ENCODE results near the gene DDX19B.

Gene DDX19B

GRCh38 chr16:70380919-70381603 is 82.1 kb downstream of the DDX19B start (continued):
- peak; percentile 71 for TF ChIP-seq ZBTB11 (tag by site-specific recombination; conservative IDR thresholded peaks at IDR 0.05; ENCODE audit: low read depth)
- TF ChIP-seq ZNF23 (tag by site-specific recombination; IDR thresholded peaks at IDR 0.05; ENCODE audit: borderline replicate concordance) = no peak
- peak; percentile 92 for TF ChIP-seq KLF1 (tag by site-specific recombination; IDR thresholded peaks at IDR 0.05)
- TF ChIP-seq GLIS1 (tag by site-specific recombination; IDR thresholded peaks at IDR 0.05) = 0 out of 2 replicates have a peak, but pooled peaks have one; percentile 39
- TF ChIP-seq KLF8 (tag by site-specific recombination; IDR thresholded peaks at IDR 0.05) = peak; percentile 12; the same call in 1 of the 2 replicates

- ChIA-PET CTCF (interaction anchor here (1.0 to 1.3 kb wide), 3 partner anchors 12 to 143 kb away, joined by 3 to 4 read pairs (median 3); no protein-coding TSS in a partner anchor), POLR2A (interaction anchor here (0.6 to 3.7 kb wide), 28 partner anchors 10 to 288 kb away, joined by 3 to 42 read pairs (median 6); partner anchors contain the start of genes AARS1, COG4, DDX19A and FCSK)
- peak overlapping the region; percentile 49; the same call in 1 of the 2 replicates for H3K27ac ChIP-seq (ENCODE audit: extremely low read depth, low read depth, low read length)
- H3K4me3 ChIP-seq (ENCODE audit: low read depth, low read length) = peak overlapping the region; percentile 41
- H3K9me3 ChIP-seq (ENCODE audit: control insufficient read depth, insufficient read depth, low read depth, low read length) = no peaks in the 10 kb centered on the region
- H3K36me3 ChIP-seq (ENCODE audit: control insufficient read depth in 2 of 2, insufficient read depth in 1 of 2, low read length in 2 of 2) = peaks cover 17 to 22% of the 10 kb centered on the region in 2 experiments; a peak in 2 of 3 replicates
- peaks cover 3% of the 10 kb centered on the region; the same call in 1 of the 2 replicates for H3K4me1 ChIP-seq (ENCODE audit: control insufficient read depth, insufficient read depth, low read length)
- peak; percentile 32 for TF ChIP-seq KLF16 (tag by site-specific recombination; IDR thresholded peaks at IDR 0.05)
- peak; percentile 66; the same call in 1 of the 2 replicates for TF ChIP-seq ZBTB10 (tag by site-specific recombination; IDR thresholded peaks at IDR 0.05)
- TF ChIP-seq ZBTB26 (tag by site-specific recombination; optimal IDR thresholded peaks at IDR 0.05) = peak; percentile 74
- no peak for TF ChIP-seq ZBTB6 (tag by site-specific recombination; IDR thresholded peaks at IDR 0.05)
- no peak; the same call in 1 of the 2 replicates for TF ChIP-seq ZNF660 (tag by site-specific recombination; IDR thresholded peaks at IDR 0.05)
- peak; percentile 30; the same call in 1 of the 2 replicates for TF ChIP-seq PRDM4 (tag by site-specific recombination; IDR thresholded peaks at IDR 0.05)
- TF ChIP-seq ZSCAN18 (tag by site-specific recombination; IDR thresholded peaks at IDR 0.05) = no peak
- peak; percentile 49 for TF ChIP-seq ZEB2 (tag by site-specific recombination; IDR thresholded peaks at IDR 0.05)
- TF ChIP-seq ZNF626 (tag by site-specific recombination; IDR thresholded peaks at IDR 0.05) = no peak
- TF ChIP-seq PRDM1 (tag by site-specific recombination; IDR thresholded peaks at IDR 0.05) = no peak
- TF ChIP-seq TRIM28 (IDR thresholded peaks at IDR 0.05; ENCODE audit: borderline replicate concordance, low read length) = no peak
- peak; percentile 24; the same call in 1 of the 2 replicates for TF ChIP-seq ZNF501 (tag by site-specific recombination; IDR thresholded peaks at IDR 0.05)
- no peak for TF ChIP-seq ZSCAN23 (tag by site-specific recombination; IDR thresholded peaks at IDR 0.05)
- peak; percentile 84 for TF ChIP-seq ZXDB (tag by site-specific recombination; IDR thresholded peaks at IDR 0.05)
- 0 out of 2 replicates have a peak, but pooled peaks have one; percentile 15 for TF ChIP-seq ZNF610 (tag by site-specific recombination; IDR thresholded peaks at IDR 0.05; ENCODE audit: borderline replicate concordance)
- TF ChIP-seq YY2 (tag by site-specific recombination; IDR thresholded peaks at IDR 0.05) = peak; percentile 27; the same call in 1 of the 2 replicates
These were observed 82.8 kb downstream of the DDX19B start for GRCh38 chr16:70381604-70382342.

All from HEK293 (cell line).